IPS DF 4.7 (cell line): ENCODE data around the gene RSL24D1.
"Not testable (repeated sequence)": the region's sequence is repeated elsewhere in the genome, so short reads cannot be mapped to it uniquely, and the experiment has no call there.

Source experiments
- DNase-seq: peaks from one replicate; pipeline ENCODE4 v3.0.0-alpha.2; 2013; ENCODE audit warnings: low spot score; ENCODE audit errors: extremely low read depth

RSL24D1 gene

DNA sequence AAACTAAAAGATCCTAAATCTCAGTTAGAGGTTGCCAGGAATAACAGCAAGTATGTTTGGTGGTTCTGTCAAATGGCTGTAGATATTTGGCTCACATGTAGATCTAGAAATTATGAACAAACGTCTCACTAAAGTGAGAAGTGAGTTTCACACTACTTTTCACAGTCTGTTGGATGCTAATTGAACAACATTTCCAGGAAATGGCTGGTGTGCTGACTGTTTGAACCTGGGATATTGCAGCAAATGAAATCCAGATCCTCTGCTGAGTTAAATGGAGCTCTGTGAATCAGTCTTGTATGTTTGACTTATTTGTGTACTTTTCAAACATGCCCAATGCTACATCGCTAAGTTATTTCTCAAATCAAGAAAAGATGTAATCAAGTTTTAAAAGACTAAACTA, 21.3 kb upstream of the RSL24D1 start:
- DNase-seq = no peak

DNA sequence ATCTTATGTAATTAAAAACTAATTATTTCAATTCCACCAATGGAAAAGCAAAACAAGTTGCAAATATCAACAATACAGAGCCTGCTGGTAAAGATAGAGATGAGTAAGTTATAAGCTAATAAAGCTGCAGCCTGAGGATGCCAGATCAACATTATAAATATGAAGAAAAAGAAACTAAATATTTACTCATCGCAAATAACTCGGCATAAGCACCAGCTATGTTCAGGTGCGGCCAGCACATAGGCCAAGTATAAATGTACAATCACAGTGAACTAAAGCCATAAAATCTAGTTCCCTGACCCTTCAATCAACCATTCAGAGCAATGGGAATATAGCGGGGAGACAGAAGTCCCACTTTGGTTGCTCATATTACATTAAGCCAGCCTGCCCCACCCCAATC, 7.7 kb upstream of the RSL24D1 start:
- DNase-seq = no peak

DNA sequence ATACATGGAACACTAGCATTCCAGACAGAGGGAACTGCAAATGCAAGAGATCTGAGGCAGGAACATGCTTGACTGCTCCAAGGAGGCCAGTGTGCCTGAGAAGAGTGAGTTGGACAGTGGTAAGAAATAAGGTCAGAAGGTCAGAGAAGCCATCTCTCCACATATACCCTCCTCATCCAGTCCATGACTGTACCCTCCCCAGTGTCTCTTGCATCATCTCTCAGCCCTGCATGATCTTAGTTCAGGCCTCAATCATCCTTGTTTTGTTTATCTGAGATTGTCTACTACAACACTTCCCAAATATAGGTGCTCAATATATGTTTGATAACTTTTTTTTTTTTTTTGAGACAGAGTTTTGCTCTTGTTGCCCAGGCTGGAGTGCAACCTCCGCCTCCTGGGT, 5.5 kb upstream of the RSL24D1 start:
- DNase-seq = no peak

DNA sequence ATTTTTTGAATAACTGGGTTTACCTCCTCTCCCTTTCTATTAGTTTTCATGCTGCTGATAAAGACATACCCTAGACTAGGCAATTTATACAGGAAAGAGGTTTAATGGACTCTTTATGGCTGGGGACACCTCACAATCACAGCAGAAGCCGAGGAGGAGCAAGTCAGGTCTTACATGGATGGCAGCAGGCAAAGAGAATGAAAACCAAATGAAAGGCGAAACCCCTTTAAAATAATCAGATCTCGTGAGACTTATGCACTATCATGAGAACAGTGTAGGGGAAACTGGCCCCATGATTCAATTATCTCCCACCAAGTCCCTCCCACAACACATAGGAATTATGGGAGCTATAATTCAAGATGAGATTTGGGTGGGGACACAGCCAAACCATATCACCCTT, 2.0 kb upstream of the RSL24D1 start:
- DNase-seq = no peak

DNA sequence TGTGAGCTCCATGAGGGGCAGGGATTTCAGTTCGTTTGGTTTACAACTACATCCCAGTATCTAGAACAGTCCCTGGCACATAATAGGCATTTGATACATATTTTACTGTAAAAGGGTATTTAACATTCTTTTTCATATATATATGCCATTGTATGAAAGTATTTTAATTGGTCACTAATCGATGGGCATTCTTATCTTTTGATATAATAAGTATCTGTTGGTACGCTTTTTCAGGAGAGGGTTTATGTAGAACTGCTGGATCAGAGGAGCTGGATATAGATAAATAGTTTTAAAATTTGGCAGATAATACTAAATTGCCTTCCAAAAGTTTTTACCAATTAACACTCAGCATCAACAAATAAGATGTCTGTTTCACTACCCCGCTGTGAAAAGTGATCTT, 978 bp upstream of the RSL24D1 start:
- DNase-seq = no peak

DNA sequence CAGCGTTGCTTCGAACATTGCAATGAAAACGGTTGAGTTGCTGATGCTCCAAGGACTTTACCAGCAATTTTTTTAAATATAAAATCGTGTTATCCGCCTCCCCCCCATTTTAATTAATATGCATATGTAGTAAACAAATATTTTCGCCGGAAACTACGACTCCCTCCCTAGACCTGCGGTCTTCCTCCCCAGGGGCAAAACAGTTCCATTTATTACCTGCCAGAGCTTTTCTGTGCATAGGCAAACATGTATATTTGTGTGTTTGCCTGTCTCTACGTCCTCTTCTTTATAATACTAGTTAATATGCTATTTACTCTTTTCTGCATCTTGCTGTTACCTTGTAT, 593 bp upstream of the RSL24D1 start:
- no peak for DNase-seq

DNA sequence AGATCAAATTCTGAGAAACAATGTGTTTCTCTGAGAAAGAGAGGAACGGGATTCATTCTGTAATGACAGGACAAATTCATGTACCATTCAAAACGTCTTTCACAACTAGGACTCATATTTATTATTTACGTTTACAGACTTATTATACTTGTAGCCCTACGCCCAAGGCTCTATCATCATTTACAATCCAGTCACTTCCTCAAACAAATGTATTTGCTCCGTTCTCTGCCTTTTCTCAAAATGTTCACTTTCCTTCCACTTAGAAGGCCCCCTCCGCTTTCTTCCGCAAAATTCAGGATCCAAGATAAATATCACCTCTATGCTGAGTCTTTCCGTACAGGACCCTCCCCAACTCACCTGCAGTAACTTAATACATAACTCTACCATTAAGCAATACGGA, 745 bp downstream of the RSL24D1 start:
- no peak for DNase-seq

DNA sequence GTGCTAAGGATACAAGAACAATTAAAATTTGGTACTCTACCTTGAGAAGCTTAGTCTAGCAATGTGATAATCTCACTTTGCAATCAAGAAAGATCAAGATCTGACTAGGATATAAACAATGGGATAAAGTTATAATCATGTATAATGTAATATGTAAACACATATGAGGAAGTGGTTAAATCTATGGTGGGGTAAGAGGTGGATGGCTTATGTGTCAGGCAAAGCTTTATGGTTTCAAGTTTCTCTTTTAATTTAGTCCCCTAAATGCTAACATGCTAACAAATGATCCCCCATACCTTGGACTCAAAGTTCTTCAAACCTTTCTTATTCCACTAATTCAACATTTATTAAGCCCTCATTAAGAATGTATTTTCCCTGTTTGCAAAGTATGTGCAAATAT, 2.5 kb downstream of the RSL24D1 start:
- no peak for DNase-seq

DNA sequence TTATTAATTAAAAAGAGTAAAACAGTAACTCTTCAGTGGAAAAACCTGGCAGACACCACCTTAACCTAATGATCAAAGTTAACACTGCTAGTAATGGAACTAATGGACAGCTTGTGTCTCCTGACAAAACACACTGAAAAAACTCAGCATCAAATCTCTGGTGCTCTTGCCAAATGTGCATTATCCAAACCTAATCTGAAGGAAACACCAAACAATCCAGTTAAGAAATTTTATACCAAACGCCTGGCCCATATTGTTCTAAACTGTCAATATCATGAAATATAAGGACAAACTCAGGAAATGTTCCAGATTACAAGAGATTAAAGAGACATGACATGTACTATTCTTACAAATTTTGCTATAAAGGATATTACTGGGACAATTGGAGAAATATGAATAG, 10.4 kb downstream of the RSL24D1 start:
- no peak for DNase-seq

DNA sequence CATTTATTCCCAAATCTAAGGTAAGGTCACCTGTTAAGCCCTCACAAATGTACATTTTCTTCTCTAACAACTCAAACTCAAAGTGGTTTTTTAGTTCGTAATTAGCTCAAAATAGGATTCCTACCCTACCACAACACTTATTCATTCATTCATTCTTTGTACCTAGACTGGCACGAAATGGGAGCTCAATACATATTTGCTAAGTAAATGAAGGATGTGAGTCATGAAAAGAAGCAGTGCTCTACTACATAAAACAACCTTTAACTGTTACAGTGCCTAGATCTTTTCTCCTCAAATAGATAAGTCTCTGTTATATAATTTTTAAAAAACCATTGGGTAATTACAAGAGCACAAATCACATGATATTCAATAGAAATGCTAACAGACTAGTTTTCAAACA, 13.1 kb downstream of the RSL24D1 start:
- no peak for DNase-seq

DNA sequence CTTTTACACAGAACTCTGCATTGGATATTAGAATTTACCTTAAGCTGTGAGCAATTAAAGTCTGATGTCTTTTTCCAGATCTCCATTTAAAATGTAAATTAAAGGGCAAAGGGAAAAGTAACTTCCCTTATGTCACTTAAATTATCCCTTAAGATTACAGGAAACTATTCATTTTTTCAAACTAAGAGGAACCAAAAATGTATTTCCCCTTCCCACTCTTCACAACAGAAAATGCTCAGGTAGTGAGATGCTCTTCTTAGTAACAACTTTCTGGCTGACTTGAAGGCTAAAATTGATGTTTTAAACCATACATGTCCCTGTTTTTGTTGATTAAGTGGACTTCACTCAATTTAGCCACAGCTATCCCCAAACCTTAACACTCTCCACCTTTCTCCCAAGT, 17.6 kb downstream of the RSL24D1 start:
- DNase-seq = no peak

DNA sequence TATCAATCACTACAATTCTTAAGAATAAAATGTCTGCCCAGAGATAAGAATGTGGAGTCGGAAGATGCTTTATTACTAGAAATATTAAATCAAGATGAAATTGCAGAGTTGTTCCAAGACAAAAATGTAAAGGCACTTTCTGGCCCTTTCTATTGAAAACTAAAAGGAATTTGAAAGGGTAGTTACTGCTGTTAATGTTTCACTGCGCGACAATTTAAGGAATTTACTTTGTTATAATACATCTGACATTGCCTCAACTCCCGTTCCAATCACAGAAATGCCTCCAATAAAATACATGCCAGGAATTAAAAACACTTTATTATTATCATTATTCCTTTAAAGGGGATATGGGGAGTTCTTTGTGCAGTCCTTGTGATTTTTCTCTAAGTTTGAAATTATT, 26.4 kb downstream of the RSL24D1 start:
- no peak for DNase-seq

DNA sequence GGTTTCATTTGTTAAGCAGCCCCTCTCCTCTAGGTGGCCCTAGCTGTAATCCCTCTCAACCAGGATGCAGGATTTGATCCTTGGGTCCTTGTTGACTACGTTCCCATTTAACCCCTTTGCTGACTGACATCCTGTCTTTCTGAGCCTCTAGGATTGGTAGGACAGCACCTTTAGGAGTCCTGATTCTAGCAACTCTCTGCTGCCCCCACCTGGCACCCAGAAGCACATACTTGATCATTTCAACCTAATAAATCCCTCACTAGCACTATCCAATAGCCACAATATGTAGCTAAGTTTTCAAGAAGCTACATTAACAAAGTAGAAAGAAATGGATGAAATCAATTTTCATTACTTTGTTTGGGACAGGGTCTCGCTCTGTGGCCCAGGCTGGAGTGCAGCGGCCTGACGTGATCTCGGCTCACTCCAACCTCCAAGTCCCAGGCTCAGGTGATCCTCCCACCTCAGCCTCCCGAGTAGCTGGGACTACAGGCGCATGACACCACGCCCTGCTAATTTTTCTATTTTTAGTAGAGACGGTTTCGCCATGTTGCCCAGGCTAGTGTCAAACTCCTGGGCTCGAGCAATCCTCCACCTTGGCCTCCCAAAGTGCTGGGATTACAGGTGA, 28.3 kb downstream of the RSL24D1 start:
- DNase-seq = peak; percentile 92

DNA sequence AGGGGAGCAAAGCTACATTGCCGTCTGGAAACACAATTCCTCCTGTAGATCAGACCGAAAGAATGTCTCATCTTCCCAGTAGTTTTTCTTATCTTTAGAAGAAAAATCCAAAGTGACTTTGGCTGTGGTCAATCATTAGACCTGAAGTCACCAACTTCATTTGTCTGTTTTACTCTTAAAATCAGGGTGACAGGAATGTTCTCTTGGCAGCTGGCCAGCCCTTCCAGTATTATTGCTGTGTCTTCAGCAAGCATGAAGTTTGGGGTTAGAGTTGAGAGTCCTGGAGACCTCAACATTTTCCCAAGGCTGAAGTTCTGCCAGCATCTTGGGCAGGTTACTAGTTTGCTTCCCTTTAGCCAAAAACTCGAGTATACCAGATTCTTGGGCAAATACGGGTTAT, 32.5 kb downstream of the RSL24D1 start:
- no peak for DNase-seq

DNA sequence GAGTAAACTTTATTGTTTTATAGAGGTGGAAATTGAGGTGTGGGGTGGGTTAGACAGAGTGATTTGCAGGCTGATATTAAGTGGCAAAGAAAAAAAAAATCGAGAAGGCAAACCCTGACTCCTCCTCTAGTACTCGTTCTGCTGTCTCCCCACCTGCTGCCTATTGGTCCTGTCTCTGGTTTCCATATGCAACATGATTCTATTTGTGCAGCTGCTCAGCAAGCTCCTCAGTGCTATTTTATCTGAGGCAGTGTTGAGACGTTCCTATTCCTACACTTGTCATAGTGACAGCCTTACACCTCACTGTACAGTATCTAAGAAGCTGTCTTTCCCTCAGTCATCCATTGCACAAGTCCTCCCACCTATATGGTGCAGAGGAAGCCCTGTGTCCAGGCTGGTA, 45.1 kb downstream of the RSL24D1 start:
- DNase-seq = no peak

DNA sequence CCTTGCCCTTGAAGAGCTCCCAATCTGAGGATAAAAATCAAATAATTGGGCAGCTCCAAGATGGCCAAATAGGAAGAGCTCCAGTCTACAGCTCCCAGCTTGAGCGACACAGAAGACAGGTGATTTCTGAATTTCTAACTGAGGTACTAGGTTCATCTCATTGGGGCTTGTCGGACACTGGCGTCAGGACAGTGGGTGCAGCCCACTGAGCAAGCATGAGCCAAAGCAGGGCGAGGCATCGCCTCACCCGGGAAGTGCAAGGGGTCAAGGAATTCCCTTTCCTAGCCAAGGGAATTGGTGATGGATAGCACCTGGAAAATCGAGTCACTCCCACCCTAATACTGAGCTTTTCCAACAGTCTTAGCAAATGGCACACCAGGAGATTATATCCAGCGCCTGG, 53.6 kb downstream of the RSL24D1 start:
- DNase-seq = not testable (repeated sequence)

DNA sequence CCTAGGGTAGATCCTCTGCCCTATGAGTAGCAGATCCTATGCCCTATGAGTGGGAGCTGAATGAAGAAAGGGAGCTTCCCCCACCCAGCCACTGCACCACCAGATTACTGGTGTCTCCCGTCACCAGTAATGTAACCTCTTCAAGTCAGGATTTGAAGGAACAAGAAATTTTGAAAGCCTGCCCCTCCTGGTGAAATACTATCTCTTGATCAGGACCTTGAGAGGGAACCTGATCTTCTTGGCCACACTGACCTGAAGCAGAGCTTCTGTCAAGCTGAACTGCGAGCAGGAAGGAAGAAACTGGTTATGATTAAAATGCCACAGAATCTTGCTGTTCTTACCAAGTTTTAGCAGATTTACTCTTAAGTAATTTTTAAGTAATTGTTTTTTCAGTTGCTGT, 62.8 kb downstream of the RSL24D1 start:
- DNase-seq = no peak

DNA sequence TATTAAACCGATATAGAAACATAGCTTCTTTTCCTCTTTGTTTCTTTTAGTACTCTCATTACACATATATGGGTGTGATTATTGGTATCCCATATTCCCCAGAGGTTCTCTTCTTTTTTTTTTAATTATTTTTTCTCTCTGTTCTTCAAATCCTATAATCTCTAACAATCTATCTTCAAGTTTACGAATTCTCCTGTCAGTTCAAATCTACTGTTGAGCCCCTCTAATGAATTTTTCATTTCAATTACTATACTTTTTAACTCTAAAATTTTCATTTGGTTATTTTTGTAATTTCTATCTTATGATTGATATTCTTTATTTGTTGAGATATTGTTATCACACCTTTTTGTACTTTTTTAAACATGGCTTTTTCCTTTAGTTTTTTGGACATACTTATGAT, 64.1 kb downstream of the RSL24D1 start:
- DNase-seq = no peak
